Measurements from ENCODE around the gene STAP1.
"Not testable (repeated sequence)": the region's sequence is repeated elsewhere in the genome, so short reads cannot be mapped to it uniquely, and the experiment has no call there.

The STAP1 gene

GRCh38 chr4:67635331-67635730, 76.8 kb downstream of the STAP1 start:
- H3K9me3 Mint-ChIP-seq = no peaks in the 10 kb centered on the region
- peaks cover 21% of the 10 kb centered on the region for H3K36me3 Mint-ChIP-seq
- H3K4me3 Mint-ChIP-seq = no peak overlapping the region
- H3K27me3 Mint-ChIP-seq = no peaks in the 10 kb centered on the region
- no peak overlapping the region for H3K27ac Mint-ChIP-seq
- H3K4me1 Mint-ChIP-seq = no peaks in the 10 kb centered on the region

GRCh38 chr4:67636978-67637377, 78.5 kb downstream of the STAP1 start:
- H3K36me3 Mint-ChIP-seq = peaks cover 22% of the 10 kb centered on the region
- H3K4me1 Mint-ChIP-seq, H3K9me3 Mint-ChIP-seq, H3K27ac Mint-ChIP-seq, H3K27me3 Mint-ChIP-seq, H3K4me3 Mint-ChIP-seq: not testable (repeated sequence)

- no peak overlapping the region for H3K27ac Mint-ChIP-seq
These were observed 79.6 kb downstream of the STAP1 start for GRCh38 chr4:67638136-67638535.

GRCh38 chr4:67651536-67651935, 93.0 kb downstream of the STAP1 start:
- Mint-ChIP-seq H3K27me3 (no peaks in the 10 kb centered on the region), H3K36me3 (peaks cover 41% of the 10 kb centered on the region), H3K27ac (no peak overlapping the region)

More at GRCh38 chr4:67638136-67638535, 79.6 kb downstream of the STAP1 start:
- Mint-ChIP-seq H3K9me3 (no peaks in the 10 kb centered on the region), H3K4me1 (no peaks in the 10 kb centered on the region), H3K27me3 (no peaks in the 10 kb centered on the region), H3K4me3 (no peak overlapping the region), H3K36me3 (peaks cover 21% of the 10 kb centered on the region)

More at GRCh38 chr4:67651536-67651935, 93.0 kb downstream of the STAP1 start:
- no peaks in the 10 kb centered on the region for H3K9me3 Mint-ChIP-seq
- H3K4me1 Mint-ChIP-seq = peaks cover 6% of the 10 kb centered on the region
- no peak overlapping the region for H3K4me3 Mint-ChIP-seq

Data from activated naive CD4-positive, alpha-beta T cell treated with anti-CD3 and anti-CD28 coated beads, Interleukin-2, amount 50 U/mL, for 24 hours (primary cell).